ENCODE data around the gene DOLPP1. TPM values are rescaled to one million over a fixed set of nuclear protein-coding genes. Genes with fewer than 3 reads are reported as not detected.
"Not testable (repeated sequence)": the region's sequence is repeated elsewhere in the genome, so short reads cannot be mapped to it uniquely, and the experiment has no call there.

DOLPP1 gene
- total RNA-seq, 1 experiment from 2014 or later = 39.0 TPM

- H3K36me3 ChIP-seq = peaks cover 11% of the 10 kb centered on the region
- no peaks in the 10 kb centered on the region for H3K4me1 ChIP-seq
These were observed 47.8 kb downstream of the DOLPP1 start for GRCh38 chr9:129128689-129129088.

GRCh38 chr9:129130271-129130670 lies 49.4 kb downstream of the DOLPP1 start:
- H3K4me3 ChIP-seq; DNase-seq; H3K9me3 ChIP-seq (replicated peaks); H3K27me3 ChIP-seq; H3K4me1 ChIP-seq; H3K27ac ChIP-seq: not testable (repeated sequence)
- peaks cover 11% of the 10 kb centered on the region for H3K36me3 ChIP-seq

More at GRCh38 chr9:129128689-129129088, 47.8 kb downstream of the DOLPP1 start:
- Histone ChIP-seq H3K9me3 (replicated peaks) (no peaks in the 10 kb centered on the region), H3K4me3 (no peak overlapping the region), H3K27ac (no peak overlapping the region), H3K27me3 (no peaks in the 10 kb centered on the region)
- no peak for DNase-seq

DNA sequence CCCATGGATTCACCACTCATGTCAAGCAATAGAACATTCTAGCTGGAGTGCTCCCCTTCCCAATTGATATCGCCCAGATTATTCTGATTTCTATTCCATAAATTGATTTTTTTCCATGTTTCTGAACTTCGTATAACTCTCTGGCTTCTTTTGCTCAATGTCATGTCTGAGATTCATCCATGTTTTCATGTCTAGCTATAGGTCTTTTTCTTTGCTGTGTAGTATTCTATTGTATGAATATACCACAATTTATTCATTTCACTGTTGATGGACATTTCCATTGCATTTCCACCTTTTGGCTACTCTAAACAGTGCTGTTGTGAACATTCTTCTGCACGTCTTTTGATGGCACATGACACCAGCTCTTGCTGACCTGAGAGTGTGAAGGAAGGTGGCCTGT lies 49.9 kb downstream of the DOLPP1 start:
- Histone ChIP-seq H3K36me3 (peaks cover 9% of the 10 kb centered on the region), H3K27ac (no peak overlapping the region), H3K4me3 (no peak overlapping the region), H3K27me3 (no peaks in the 10 kb centered on the region), H3K4me1 (no peaks in the 10 kb centered on the region), H3K9me3 (replicated peaks) (no peaks in the 10 kb centered on the region)
- no peak for DNase-seq

DNA sequence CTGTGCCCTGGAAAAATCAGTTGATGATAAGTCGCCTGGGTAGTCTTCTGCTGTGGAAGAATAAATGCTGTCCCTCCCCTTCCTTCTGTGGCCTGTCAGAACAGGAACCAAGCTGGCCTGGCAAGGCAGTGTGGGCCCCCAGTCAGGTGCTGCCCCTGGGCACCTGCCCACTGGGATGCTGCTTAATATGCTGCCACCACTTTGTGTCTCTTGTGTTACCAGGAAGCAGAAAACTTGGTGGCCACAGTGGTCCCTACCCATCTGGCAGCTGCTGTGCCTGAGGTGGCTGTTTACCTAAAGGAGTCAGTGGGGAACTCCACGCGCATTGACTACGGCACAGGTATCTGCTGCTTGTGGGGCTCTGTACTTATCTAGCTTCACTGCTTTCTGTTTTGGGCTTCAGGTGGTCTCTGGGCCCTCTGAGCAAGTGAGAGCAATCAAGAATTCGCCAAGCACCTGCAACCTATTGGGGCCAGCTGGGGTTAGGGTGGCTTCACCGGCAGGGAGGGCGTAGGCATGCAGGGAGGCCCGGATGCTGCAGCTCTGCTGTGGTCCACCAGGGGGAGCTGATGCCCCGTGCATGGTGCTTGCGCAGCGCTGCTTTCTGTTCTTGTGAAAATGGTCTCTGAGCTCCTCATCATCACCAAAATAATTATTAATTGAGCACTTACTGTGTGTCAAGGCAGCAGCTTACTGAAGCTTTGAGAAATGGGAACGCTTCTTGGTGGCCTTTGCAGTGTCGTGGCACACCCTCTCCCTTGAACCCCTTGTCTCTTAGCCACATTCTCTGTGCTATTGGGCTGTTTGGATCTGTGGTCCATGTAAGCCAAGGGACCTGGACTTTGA lies 50.6 kb downstream of the DOLPP1 start:
- peaks cover 8% of the 10 kb centered on the region for H3K36me3 ChIP-seq
- H3K27me3 ChIP-seq = no peaks in the 10 kb centered on the region
- no peaks in the 10 kb centered on the region for H3K4me1 ChIP-seq
- H3K9me3 ChIP-seq (replicated peaks) = no peaks in the 10 kb centered on the region
- no peak overlapping the region for H3K4me3 ChIP-seq
- no peak overlapping the region for H3K27ac ChIP-seq
- peak; percentile 68 to 79 for DNase-seq

- DNase-seq = no peak
- H3K27me3 ChIP-seq = no peaks in the 10 kb centered on the region
- no peak overlapping the region for H3K4me3 ChIP-seq
- H3K9me3 ChIP-seq (replicated peaks) = no peaks in the 10 kb centered on the region
- H3K27ac ChIP-seq = no peak overlapping the region
- peaks cover 6% of the 10 kb centered on the region for H3K36me3 ChIP-seq
- H3K4me1 ChIP-seq = no peaks in the 10 kb centered on the region
These were observed 52.2 kb downstream of the DOLPP1 start for GRCh38 chr9:129133082-129133481.

DNA sequence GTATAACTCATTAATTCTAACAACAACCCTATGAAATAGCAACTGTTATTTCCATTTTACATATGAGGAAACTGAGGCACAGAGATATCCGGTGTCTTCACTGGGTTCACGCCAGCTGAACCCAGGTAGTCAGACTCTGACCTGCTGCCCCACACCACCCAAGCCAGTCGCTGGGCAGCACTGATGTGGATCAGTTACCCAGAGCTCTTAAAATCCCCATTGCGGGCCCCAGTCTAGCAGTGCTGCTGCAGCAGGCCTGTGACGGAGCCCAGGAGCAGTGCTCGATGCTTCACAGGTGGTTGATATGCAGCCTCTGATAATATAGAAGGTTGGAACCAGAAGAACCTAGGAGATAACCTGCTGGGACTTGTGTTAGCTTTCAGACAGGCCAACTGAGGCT lies 54.6 kb downstream of the DOLPP1 start:
- no peak overlapping the region for H3K4me3 ChIP-seq
- H3K4me1 ChIP-seq = peaks cover 9% of the 10 kb centered on the region
- H3K36me3 ChIP-seq = peaks cover 5% of the 10 kb centered on the region
- no peaks in the 10 kb centered on the region for H3K27me3 ChIP-seq
- no peaks in the 10 kb centered on the region for H3K9me3 ChIP-seq (replicated peaks)
- no peak overlapping the region for H3K27ac ChIP-seq
- DNase-seq = no peak

DNA sequence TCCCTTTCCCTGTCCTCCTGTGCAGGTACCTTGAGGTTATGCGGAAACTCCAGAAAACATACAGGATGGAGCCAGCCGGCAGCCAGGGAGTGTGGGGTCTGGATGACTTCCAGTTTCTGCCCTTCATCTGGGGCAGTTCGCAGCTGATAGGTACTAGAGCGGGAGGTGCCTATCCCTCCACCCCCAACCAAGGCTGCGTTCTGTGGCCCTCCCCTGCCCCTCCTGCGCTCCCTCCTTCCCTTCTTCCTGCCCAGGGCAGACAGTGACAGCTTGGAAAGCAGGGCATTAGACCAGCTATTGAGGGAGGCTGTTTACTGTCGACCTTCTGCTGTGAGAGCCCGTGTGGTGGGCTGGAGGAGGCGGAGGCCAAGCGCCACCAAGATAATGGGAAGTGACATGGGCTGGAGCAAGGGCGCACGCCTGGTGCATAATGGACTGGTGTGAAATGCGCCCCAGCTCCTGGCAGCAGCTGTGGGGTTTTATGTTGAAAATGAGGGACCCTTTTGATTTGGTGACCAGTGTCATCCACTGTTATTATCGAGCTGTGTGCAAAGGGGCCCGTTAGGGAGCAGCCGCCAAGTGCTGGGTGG lies 55.6 kb downstream of the DOLPP1 start:
- Histone ChIP-seq H3K27ac (no peak overlapping the region), H3K4me3 (no peak overlapping the region), H3K36me3 (no peaks in the 10 kb centered on the region; the same call in 1 of the 2 replicates), H3K4me1 (peaks cover 18% of the 10 kb centered on the region), H3K9me3 (replicated peaks) (no peaks in the 10 kb centered on the region), H3K27me3 (no peaks in the 10 kb centered on the region)
- no peak for DNase-seq

DNA sequence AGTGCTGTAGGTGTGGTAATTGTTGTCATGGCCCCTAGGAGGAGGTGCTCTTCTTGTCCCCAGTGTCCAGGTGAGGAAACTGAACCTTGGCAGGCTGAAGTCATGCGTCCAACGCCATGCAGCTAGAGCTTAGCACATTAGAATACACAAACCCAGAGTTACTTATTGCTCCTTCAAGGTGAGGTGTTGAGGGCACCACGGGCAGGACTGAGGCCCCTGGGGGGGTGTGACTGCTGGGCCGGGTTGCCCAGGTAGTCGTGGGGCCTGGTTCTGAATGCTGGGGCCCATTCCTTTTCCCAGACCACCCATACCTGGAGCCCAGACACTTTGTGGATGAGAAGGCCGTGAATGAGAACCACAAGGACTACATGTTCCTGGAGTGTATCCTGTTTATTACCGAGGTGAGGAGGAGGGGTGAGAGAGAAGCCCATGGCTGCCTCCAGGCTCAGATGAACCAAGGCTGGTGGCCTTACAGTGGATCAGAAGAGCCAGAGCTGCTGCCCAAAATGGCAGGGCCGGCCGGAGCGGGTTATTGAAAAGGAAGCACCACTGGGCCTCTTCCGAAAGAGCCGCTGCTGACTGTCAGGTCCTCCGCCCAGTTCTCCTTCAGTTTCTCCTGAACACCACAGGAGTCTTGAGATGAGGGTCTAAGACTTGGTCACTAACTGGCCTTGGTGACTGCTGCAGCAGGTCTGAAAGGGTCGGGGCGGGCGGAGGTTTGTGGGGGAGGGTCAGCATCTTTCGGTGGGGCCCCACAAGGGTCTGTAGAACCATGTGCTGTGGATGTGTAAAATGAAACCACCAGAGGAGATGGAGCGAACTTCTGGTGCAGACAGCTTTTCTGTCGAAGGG lies 56.6 kb downstream of the DOLPP1 start:
- Histone ChIP-seq H3K36me3 (no peaks in the 10 kb centered on the region; the same call in 1 of the 2 replicates), H3K27ac (no peak overlapping the region), H3K4me1 (peaks cover 27% of the 10 kb centered on the region)

GRCh38 chr9:129138144-129138462 lies 57.2 kb downstream of the DOLPP1 start:
- no peak overlapping the region for H3K4me3 ChIP-seq
- H3K36me3 ChIP-seq = no peaks in the 10 kb centered on the region; the same call in 1 of the 2 replicates
- H3K9me3 ChIP-seq (replicated peaks) = no peaks in the 10 kb centered on the region
- H3K27ac ChIP-seq = no peak overlapping the region
- H3K27me3 ChIP-seq = no peaks in the 10 kb centered on the region
- H3K4me1 ChIP-seq = peaks cover 33% of the 10 kb centered on the region
- no peak for DNase-seq

More for the DNA sequence above, 56.6 kb downstream of the DOLPP1 start:
- Histone ChIP-seq H3K4me3 (no peak overlapping the region), H3K9me3 (replicated peaks) (no peaks in the 10 kb centered on the region), H3K27me3 (no peaks in the 10 kb centered on the region)
- no peak for DNase-seq

DNA sequence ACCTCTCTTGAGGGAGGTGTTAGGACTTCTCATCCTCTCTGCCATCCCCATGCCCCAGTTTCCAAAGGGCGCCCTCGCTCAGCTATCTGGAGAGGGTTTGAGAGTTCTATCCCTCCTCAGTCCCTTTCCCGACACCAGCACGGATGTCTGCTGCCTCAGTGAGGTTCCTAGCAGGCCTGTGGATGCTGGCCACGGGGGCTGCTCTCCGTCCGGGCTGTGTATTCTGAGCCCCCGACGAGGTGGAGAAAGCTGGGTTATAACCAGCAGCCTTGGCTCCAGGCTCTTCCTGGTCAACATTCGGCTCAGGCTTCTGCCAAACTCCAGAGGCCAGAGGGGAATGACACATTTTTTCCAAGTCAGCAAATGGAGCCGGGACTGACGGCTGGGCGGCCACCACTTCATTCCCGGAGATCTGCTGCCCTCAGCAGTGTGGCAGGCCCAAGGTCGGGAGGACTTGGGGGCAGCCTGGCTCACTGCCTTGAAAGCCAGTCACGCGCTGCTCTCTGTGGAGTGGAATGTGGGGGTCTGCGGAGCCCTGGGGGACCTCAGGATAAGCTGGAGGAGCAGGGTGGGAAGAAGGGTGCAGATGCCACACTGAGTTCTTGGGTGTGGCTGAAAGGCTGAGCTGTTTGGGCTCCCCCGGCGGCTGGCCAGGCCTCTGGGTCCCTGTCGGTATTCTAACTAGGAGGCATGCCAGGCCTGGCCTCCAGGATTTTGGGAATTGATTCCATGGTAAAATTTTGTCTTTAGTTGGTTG lies 57.7 kb downstream of the DOLPP1 start:
- H3K27me3 ChIP-seq = no peaks in the 10 kb centered on the region
- peaks cover 38% of the 10 kb centered on the region for H3K4me1 ChIP-seq
- H3K27ac ChIP-seq = no peak overlapping the region
- DNase-seq = no peak
- H3K36me3 ChIP-seq = no peaks in the 10 kb centered on the region; the same call in 1 of the 2 replicates
- no peak overlapping the region for H3K4me3 ChIP-seq
- no peaks in the 10 kb centered on the region for H3K9me3 ChIP-seq (replicated peaks)

GRCh38 chr9:129139233-129139992 lies 58.5 kb downstream of the DOLPP1 start:
- Histone ChIP-seq H3K4me3 (peak overlapping the region; percentile 26), H3K27ac (peak overlapping the region; percentile 100), H3K9me3 (replicated peaks) (no peaks in the 10 kb centered on the region), H3K36me3 (no peaks in the 10 kb centered on the region; the same call in 1 of the 2 replicates), H3K27me3 (no peaks in the 10 kb centered on the region), H3K4me1 (peaks cover 42% of the 10 kb centered on the region)
- peak; percentile 83 to 93 for DNase-seq

DNA sequence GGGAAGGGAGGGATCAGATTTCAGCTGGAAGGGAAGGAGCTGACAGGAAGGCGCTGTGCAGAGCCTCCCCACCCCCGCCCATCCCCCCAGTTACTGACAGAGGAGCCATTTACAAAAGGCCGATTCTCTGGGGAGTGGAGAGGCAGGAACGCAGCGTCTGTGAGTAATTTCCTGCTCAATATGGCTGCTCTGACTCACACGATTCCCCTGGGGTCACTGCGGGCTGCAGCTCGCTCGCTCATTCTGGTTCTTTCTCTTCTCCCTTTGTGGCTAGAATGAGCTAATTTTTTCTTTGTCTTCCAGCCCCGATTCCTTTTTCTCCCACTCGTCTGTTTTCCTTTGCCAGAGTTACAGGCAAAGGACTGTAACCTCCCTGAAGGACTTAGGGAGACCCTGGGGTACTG lies 59.1 kb downstream of the DOLPP1 start:
- H3K4me1 ChIP-seq = peaks cover 42% of the 10 kb centered on the region
- peak; percentile 99 to 100 for DNase-seq
- no peaks in the 10 kb centered on the region for H3K36me3 ChIP-seq

More for the DNA sequence above, 59.1 kb downstream of the DOLPP1 start:
- Histone ChIP-seq H3K4me3 (peak overlapping the region; percentile 47), H3K9me3 (replicated peaks) (no peaks in the 10 kb centered on the region), H3K27me3 (no peaks in the 10 kb centered on the region), H3K27ac (peak overlapping the region; percentile 100)

All from SJCRH30 (cell line).